Measurements from ENCODE around the gene NPHP4.

DNA sequence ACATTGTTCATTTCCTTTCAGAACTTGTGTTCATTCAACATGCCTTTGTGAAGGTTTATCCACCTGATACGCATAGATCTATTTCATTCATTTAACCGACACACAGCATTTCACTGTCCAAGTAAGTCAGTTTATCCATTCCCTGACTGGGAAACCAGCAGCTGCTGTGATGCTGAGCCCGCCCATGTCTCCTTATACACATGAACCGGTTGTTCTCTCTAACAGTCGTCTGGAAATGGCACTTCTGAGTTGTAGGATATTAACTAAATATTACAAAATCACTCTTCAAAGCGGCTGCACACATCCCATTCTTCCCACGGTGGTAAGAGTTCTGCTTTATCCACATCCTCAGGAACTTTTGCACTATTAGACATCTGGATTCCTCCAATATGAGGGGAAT lies 71.1 kb downstream of the NPHP4 start:
- TF ChIP-seq ZFP3 (CRISPR knock-in tag; IDR thresholded peaks at IDR 0.05) (no peak), TOX (CRISPR knock-in tag; IDR thresholded peaks at IDR 0.05; ENCODE audit: borderline replicate concordance) (no peak), ZC3H10 (CRISPR knock-in tag; IDR thresholded peaks at IDR 0.05) (no peak), TCF4 (CRISPR knock-in tag; IDR thresholded peaks at IDR 0.05; ENCODE audit: borderline replicate concordance) (no peak), CSDC2 (CRISPR knock-in tag; IDR thresholded peaks at IDR 0.05) (no peak), GLIS3 (CRISPR knock-in tag; IDR thresholded peaks at IDR 0.05) (no peak), RARB (CRISPR knock-in tag; IDR thresholded peaks at IDR 0.05) (no peak), ARNTL (CRISPR knock-in tag; IDR thresholded peaks at IDR 0.05; ENCODE audit: borderline replicate concordance, low read depth) (no peak), ESRRG (CRISPR knock-in tag; IDR thresholded peaks at IDR 0.05) (no peak), ZFP30 (CRISPR knock-in tag; IDR thresholded peaks at IDR 0.05) (no peak), ZNF8 (CRISPR knock-in tag; IDR thresholded peaks at IDR 0.05) (no peak)
- TF ChIP-seq, protein P1, sequence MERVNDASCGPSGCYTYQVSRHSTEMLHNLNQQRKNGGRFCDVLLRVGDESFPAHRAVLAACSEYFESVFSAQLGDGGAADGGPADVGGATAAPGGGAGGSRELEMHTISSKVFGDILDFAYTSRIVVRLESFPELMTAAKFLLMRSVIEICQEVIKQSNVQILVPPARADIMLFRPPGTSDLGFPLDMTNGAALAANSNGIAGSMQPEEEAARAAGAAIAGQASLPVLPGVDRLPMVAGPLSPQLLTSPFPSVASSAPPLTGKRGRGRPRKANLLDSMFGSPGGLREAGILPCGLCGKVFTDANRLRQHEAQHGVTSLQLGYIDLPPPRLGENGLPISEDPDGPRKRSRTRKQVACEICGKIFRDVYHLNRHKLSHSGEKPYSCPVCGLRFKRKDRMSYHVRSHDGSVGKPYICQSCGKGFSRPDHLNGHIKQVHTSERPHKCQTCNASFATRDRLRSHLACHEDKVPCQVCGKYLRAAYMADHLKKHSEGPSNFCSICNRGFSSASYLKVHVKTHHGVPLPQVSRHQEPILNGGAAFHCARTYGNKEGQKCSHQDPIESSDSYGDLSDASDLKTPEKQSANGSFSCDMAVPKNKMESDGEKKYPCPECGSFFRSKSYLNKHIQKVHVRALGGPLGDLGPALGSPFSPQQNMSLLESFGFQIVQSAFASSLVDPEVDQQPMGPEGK (CRISPR knock-in tag; IDR thresholded peaks at IDR 0.05; ENCODE audit: borderline replicate concordance), result no peak
- TF ChIP-seq, protein P2, sequence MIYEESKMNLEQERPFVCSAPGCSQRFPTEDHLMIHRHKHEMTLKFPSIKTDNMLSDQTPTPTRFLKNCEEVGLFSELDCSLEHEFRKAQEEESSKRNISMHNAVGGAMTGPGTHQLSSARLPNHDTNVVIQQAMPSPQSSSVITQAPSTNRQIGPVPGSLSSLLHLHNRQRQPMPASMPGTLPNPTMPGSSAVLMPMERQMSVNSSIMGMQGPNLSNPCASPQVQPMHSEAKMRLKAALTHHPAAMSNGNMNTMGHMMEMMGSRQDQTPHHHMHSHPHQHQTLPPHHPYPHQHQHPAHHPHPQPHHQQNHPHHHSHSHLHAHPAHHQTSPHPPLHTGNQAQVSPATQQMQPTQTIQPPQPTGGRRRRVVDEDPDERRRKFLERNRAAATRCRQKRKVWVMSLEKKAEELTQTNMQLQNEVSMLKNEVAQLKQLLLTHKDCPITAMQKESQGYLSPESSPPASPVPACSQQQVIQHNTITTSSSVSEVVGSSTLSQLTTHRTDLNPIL (CRISPR knock-in tag; IDR thresholded peaks at IDR 0.05; ENCODE audit: low read depth), result no peak
- TF ChIP-seq, protein P3, sequence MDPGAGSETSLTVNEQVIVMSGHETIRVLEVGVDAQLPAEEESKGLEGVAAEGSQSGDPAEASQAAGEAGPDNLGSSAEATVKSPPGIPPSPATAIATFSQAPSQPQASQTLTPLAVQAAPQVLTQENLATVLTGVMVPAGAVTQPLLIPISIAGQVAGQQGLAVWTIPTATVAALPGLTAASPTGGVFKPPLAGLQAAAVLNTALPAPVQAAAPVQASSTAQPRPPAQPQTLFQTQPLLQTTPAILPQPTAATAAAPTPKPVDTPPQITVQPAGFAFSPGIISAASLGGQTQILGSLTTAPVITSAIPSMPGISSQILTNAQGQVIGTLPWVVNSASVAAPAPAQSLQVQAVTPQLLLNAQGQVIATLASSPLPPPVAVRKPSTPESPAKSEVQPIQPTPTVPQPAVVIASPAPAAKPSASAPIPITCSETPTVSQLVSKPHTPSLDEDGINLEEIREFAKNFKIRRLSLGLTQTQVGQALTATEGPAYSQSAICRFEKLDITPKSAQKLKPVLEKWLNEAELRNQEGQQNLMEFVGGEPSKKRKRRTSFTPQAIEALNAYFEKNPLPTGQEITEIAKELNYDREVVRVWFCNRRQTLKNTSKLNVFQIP (CRISPR knock-in tag; IDR thresholded peaks at IDR 0.05; ENCODE audit: borderline replicate concordance, low read depth), result no peak
